Epithelial cell of proximal tubule (primary cell): ENCODE measurements around the gene DOCK1. TPM values are rescaled to one million over a fixed set of nuclear protein-coding genes. Genes with fewer than 3 reads are reported as not detected.

Experiments used
- DNase-seq: peaks from one replicate; pipeline ENCODE4 v3.0.0-alpha.2; 2011; ENCODE audit warnings: low read depth
- H3K4me3 ChIP-seq: 2 replicates; pipeline ENCODE4 v1.5.1; 2011; ENCODE audit warnings: low read depth, mild to moderate bottlenecking, low read length
- CTCF ChIP-seq: conservative IDR thresholded peaks from 2 replicates; pipeline ENCODE4 v1.5.1; 2012; ENCODE audit warnings: low read depth, mild to moderate bottlenecking, low read length
- total RNA-seq: library from RNA; depleted of rRNA; stranded (reverse); fragments of >200 nt; gene quantifications from 2 replicates; pipeline ENCODE4 v1.2.3, GENCODE V29; 2015

DOCK1 gene
- total RNA-seq, 1 donor from 2014 or later: 31.9 TPM

GRCh38 chr10:127392351-127393235 is 487.4 kb downstream of the DOCK1 start:
- TF ChIP-seq CTCF: no peak
- H3K4me3 ChIP-seq: no peak overlapping the region
- DNase-seq: no peak

GRCh38 chr10:127398140-127398970 is 493.1 kb downstream of the DOCK1 start:
- TF ChIP-seq CTCF: no peak
- no peak for DNase-seq
- no peak overlapping the region for H3K4me3 ChIP-seq

GRCh38 chr10:127398971-127399365 is 493.7 kb downstream of the DOCK1 start:
- no peak overlapping the region for H3K4me3 ChIP-seq
- no peak for TF ChIP-seq CTCF
- no peak for DNase-seq

GRCh38 chr10:127399668-127400067 is 494.4 kb downstream of the DOCK1 start:
- no peak for DNase-seq
- H3K4me3 ChIP-seq: no peak overlapping the region
- no peak for TF ChIP-seq CTCF

GRCh38 chr10:127400216-127400615 is 495.0 kb downstream of the DOCK1 start:
- H3K4me3 ChIP-seq: no peak overlapping the region
- no peak for TF ChIP-seq CTCF
- no peak for DNase-seq

- no peak overlapping the region for H3K4me3 ChIP-seq
- TF ChIP-seq CTCF: no peak
- no peak for DNase-seq
Measured at GRCh38 chr10:127402596-127403409, 497.6 kb downstream of the DOCK1 start.
